ENCODE measurements around the gene ATG12. TPM values are rescaled to one million over a fixed set of nuclear protein-coding genes. Genes with fewer than 3 reads are reported as not detected.

Gene ATG12
- total and polyA plus RNA-seq, 2 of the 8 experiments (the other 6 are each of a cell fraction or from before 2014, with no cell fraction given): 23.8 to 49.3 TPM

DNA sequence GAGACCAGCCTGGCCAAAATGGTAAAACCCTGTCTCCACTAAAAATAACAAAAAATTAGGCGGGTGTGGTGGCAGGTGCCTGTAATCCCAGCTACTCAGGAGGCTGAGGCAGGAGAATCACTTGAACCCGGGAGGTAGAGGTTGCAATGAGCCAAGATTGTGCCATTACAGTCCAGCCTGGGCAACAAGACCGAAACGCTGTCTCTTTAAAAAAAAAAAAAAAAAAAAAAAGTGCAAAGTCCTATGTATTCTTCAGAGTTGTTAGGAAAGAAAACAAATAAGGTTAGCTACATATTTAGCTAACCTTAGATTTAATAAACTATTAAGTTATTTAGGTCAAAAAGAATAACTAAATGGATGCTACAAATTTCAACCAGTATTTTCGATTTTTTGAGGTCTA is 11.5 kb downstream of the ATG12 start:
- peaks cover 0 to 6% of the 10 kb centered on the region in 2 experiments; a peak in 1 of 4 replicates for H3K9me3 ChIP-seq (ENCODE audit: insufficient read depth in 2 of 2, low read depth in 1 of 2, low read length in 1 of 2)
- H2BK15ac ChIP-seq (ENCODE audit: low read length): no peak overlapping the region
- CTCF ChIA-PET (ENCODE audit: partially characterized antibody): no interaction called here
- H3K36me3 ChIP-seq (ENCODE audit: control insufficient read depth in 2 of 4, insufficient read depth in 4 of 4, low read length in 3 of 4): peaks cover 0 to 24% (median 17%) of the 10 kb centered on the region in 4 experiments; a peak in 6 of 8 replicates
- H3K4me2 ChIP-seq (ENCODE audit: insufficient read depth in 1 of 2, low read depth in 2 of 2, low read length in 2 of 2): no peak overlapping the region
- no peak overlapping the region for H4K91ac ChIP-seq (replicated peaks; ENCODE audit: insufficient read length, low read length)
- H3K79me1 ChIP-seq (ENCODE audit: low read depth, low read length): no peaks in the 10 kb centered on the region
- H3K27ac ChIP-seq (ENCODE audit: low read depth, low read length): no peak overlapping the region
- no peak overlapping the region for H2BK20ac ChIP-seq (ENCODE audit: low read length)
- WGBS, 2 experiments (ENCODE audit: extremely low coverage in 1 of 2, insufficient coverage in 1 of 2, insufficient read length in 1 of 2, insufficient replicate concordance in 2 of 2, low coverage in 1 of 2, low lambda C conversion rate in 2 of 2, missing lambda C conversion rate in 1 of 2): 95% methylated on average over 4 of the region's 5 CpGs; no CpG with 5 or more reads in 1 of the 2 experiments
- no peak overlapping the region for H3K56ac ChIP-seq (replicated peaks; ENCODE audit: insufficient read length, low read depth, low read length)
- FAIRE-seq (no peak), DNase-seq (ENCODE audit: low read depth in 1 of 2, low spot score in 2 of 2) (no peak)
- H3K27me3 ChIP-seq (replicated peaks in 1 of 4; ENCODE audit: control insufficient read depth in 3 of 4, extremely low read depth in 1 of 4, insufficient read depth in 3 of 4, low read length in 3 of 4): no peaks in the 10 kb centered on the region
- no peak overlapping the region for H2AFZ ChIP-seq (ENCODE audit: low read length)
- H3K4ac ChIP-seq (replicated peaks; ENCODE audit: insufficient read length, low read depth, low read length): no peak overlapping the region
- H3K4me3 ChIP-seq (ENCODE audit: extremely low read depth in 1 of 4, insufficient read depth in 2 of 4, low read depth in 3 of 4, low read length in 4 of 4): no peak overlapping the region
- peaks cover 0 to 2% of the 10 kb centered on the region in 2 experiments for H4K20me1 ChIP-seq (replicated peaks in 1 of 2; ENCODE audit: control insufficient read depth in 1 of 2, insufficient read depth in 2 of 2, low read length in 2 of 2)
- H2BK120ac ChIP-seq (replicated peaks; ENCODE audit: low read depth, low read length): no peak overlapping the region
- H3K4me1 ChIP-seq (replicated peaks in 1 of 4; ENCODE audit: control insufficient read depth in 3 of 4, insufficient read depth in 4 of 4, low read length in 3 of 4): no peaks in the 10 kb centered on the region
- no peak overlapping the region for H2AK5ac ChIP-seq (ENCODE audit: low read depth, low read length)
- H2BK12ac ChIP-seq (ENCODE audit: low read depth, low read length): no peak overlapping the region
- no peak overlapping the region for H4K5ac ChIP-seq (ENCODE audit: insufficient read length, low read depth, low read length)
- H3K23me2 ChIP-seq (ENCODE audit: low read depth, low read length): no peaks in the 10 kb centered on the region
- no peak overlapping the region for H3K9ac ChIP-seq (replicated peaks in 1 of 4; ENCODE audit: extremely low read depth in 1 of 4, low read depth in 3 of 4, low read length in 3 of 4)
- no peak overlapping the region for H3K18ac ChIP-seq (ENCODE audit: extremely low read depth, low read length)
- H3K23ac ChIP-seq (ENCODE audit: insufficient read length): no peak overlapping the region
- POLR2A ChIA-PET (ENCODE audit: partially characterized antibody): no interaction called here
- H3K79me2 ChIP-seq (ENCODE audit: control insufficient read depth in 1 of 2, insufficient read depth in 2 of 2, low read length in 2 of 2): no peaks in the 10 kb centered on the region
- H4K8ac ChIP-seq (ENCODE audit: extremely low read depth, insufficient read depth, low read length): no peak overlapping the region
- H3K14ac ChIP-seq (ENCODE audit: insufficient read length): no peak overlapping the region
- no peak overlapping the region for H2BK5ac ChIP-seq (ENCODE audit: low read depth, low read length)
- TF ChIP-seq BACH1 (IDR thresholded peaks at IDR 0.05; ENCODE audit: low read length) (no peak), SIRT6 (IDR thresholded peaks at IDR 0.05; ENCODE audit: low read length) (no peak), SRF (IDR thresholded peaks at IDR 0.05; ENCODE audit: low read depth, low read length) (no peak), RXRA (IDR thresholded peaks at IDR 0.05; ENCODE audit: insufficient read depth, low read depth, low read length) (no peak), TCF12 (IDR thresholded peaks at IDR 0.05; ENCODE audit: low read depth, low read length) (no peak), SIN3A (conservative IDR thresholded peaks at IDR 0.05 in 1 of 2, IDR thresholded peaks at IDR 0.05 in 1 of 2; ENCODE audit: low read depth in 1 of 2, low read length in 2 of 2) (no peak), TEAD4 (IDR thresholded peaks at IDR 0.05; ENCODE audit: low read depth, low read length) (no peak), SP2 (IDR thresholded peaks at IDR 0.05; ENCODE audit: low read length) (no peak), CBX5 (IDR thresholded peaks at IDR 0.05; ENCODE audit: low read depth, low read length) (no peak), HDAC6 (IDR thresholded peaks at IDR 0.05; ENCODE audit: low read depth, low read length) (no peak), FOSL1 (IDR thresholded peaks at IDR 0.05; ENCODE audit: insufficient read depth, low read depth, low read length) (no peak), CHD2 (IDR thresholded peaks at IDR 0.05; ENCODE audit: low read length) (no peak), GABPA (IDR thresholded peaks at IDR 0.05; ENCODE audit: borderline replicate concordance, insufficient read depth, low read length) (no peak), RFX5 (IDR thresholded peaks at IDR 0.05; ENCODE audit: borderline replicate concordance, low read depth, low read length) (no peak), SIX5 (IDR thresholded peaks at IDR 0.05; ENCODE audit: low read depth, low read length) (no peak), BRCA1 (IDR thresholded peaks at IDR 0.05; ENCODE audit: low read depth, low read length) (no peak)
